ENCODE measurements around the gene PARD3. TPM values are rescaled to one million over a fixed set of nuclear protein-coding genes. Genes with fewer than 3 reads are reported as not detected.

The PARD3 gene
- total and polyA plus RNA-seq, 7 donors: 20.2 to 84.4 (median 53.4) TPM

- Histone ChIP-seq H3K4me3 (no peak overlapping the region), H3K9me3 (no peaks in the 10 kb centered on the region), H3K27ac (no peak overlapping the region), H3K4me1 (no peaks in the 10 kb centered on the region), H3K27me3 (ENCODE audit: insufficient read depth in 3 of 3, low read length in 2 of 3) (no peaks in the 10 kb centered on the region), H3K36me3 (ENCODE audit: insufficient read depth in 1 of 2, low read depth in 1 of 2) (no peaks in the 10 kb centered on the region)
- no peak for TF ChIP-seq CTCF (IDR thresholded peaks at IDR 0.05)
- ATAC-seq (no peak), DNase-seq (no peak)
- intact Hi-C loops (cut with DNase I): no loop called here
- WGBS, 3 donors: 88 to 94% (median 92%) methylated on average over 5 of the region's 5 CpGs
Measured at GRCh38 chr10:34475786-34476185, 339.3 kb downstream of the PARD3 start.

GRCh38 chr10:34475274-34475646 is 339.8 kb downstream of the PARD3 start:
- Histone ChIP-seq H3K27ac (no peak overlapping the region), H3K27me3 (ENCODE audit: insufficient read depth in 3 of 3, low read length in 2 of 3) (no peaks in the 10 kb centered on the region), H3K36me3 (ENCODE audit: insufficient read depth in 1 of 2, low read depth in 1 of 2) (no peaks in the 10 kb centered on the region), H3K9me3 (no peaks in the 10 kb centered on the region), H3K4me1 (no peaks in the 10 kb centered on the region), H3K4me3 (no peak overlapping the region)
- ATAC-seq: no peak
- no peak for DNase-seq
- WGBS, 3 donors: 47 to 70% (median 68%) methylated on average over 2 of the region's 2 CpGs
- intact Hi-C loops (cut with DNase I): no loop called here
- TF ChIP-seq CTCF (IDR thresholded peaks at IDR 0.05): no peak

- WGBS, 3 donors: 93 to 96% (median 95%) methylated on average over 5 of the region's 5 CpGs
- no peaks in the 10 kb centered on the region for H3K4me1 ChIP-seq
- H3K27me3 ChIP-seq (ENCODE audit: insufficient read depth in 3 of 3, low read length in 2 of 3): no peaks in the 10 kb centered on the region
- H3K9me3 ChIP-seq: no peaks in the 10 kb centered on the region
- H3K36me3 ChIP-seq (ENCODE audit: insufficient read depth in 1 of 2, low read depth in 1 of 2): no peaks in the 10 kb centered on the region
- DNase-seq: no peak
- H3K4me3 ChIP-seq: no peak overlapping the region
- no peak for ATAC-seq
- no peak overlapping the region for H3K27ac ChIP-seq
- TF ChIP-seq CTCF (IDR thresholded peaks at IDR 0.05): no peak
- intact Hi-C loops (cut with DNase I): no loop called here
Measured at GRCh38 chr10:34474555-34475273, 340.4 kb downstream of the PARD3 start.

- Histone ChIP-seq H3K4me1 (no peaks in the 10 kb centered on the region), H3K36me3 (ENCODE audit: insufficient read depth in 1 of 2, low read depth in 1 of 2) (peaks cover 0 to 5% of the 10 kb centered on the region in 2 donors), H3K9me3 (no peaks in the 10 kb centered on the region), H3K27me3 (ENCODE audit: insufficient read depth in 3 of 3, low read length in 2 of 3) (no peaks in the 10 kb centered on the region), H3K4me3 (no peak overlapping the region), H3K27ac (no peak overlapping the region)
- WGBS, 3 donors: 93 to 98% (median 94%) methylated on average over 2 of the region's 2 CpGs
- no peak for TF ChIP-seq CTCF (IDR thresholded peaks at IDR 0.05)
- ATAC-seq: peak in 2 of 4 donors; percentile 25 to 34
- DNase-seq: no peak
- intact Hi-C loops (cut with DNase I): no loop called here
Measured at GRCh38 chr10:34474009-34474376, 341.1 kb downstream of the PARD3 start.
